Small intestine (tissue), 7 donors: ENCODE measurements around the gene MAN1A2. TPM values are rescaled to one million over a fixed set of nuclear protein-coding genes. Genes with fewer than 3 reads are reported as not detected.

Experiments used
- DNase-seq, 2 donors: peaks; one replicate each; pipeline versions ENCODE4 v3.0.0 to v3.0.0-alpha.2; 2013
- FAIRE-seq: peaks from 2 replicates; lab custom pipeline; 2012; peaks lifted over from hg19 to GRCh38; lab: Jason Lieb, UNC
- H3K27ac ChIP-seq, 3 donors: one replicate each; pipeline ENCODE4 v1.5.1; 2013; ENCODE audit warnings: low read length in 2 of 3, mild to moderate bottlenecking in 2 of 3, control low read depth in 1 of 3, inconsistent platforms in 1 of 3, low read depth in 1 of 3, moderate library complexity in 1 of 3
- H3K27me3 ChIP-seq, 3 donors: one replicate each; pipeline ENCODE4 v1.6.1; 2013; ENCODE audit warnings: low read length in 3 of 3, inconsistent platforms in 1 of 3; ENCODE audit not compliant: control insufficient read depth in 3 of 3, insufficient read depth in 3 of 3
- H3K36me3 ChIP-seq, 3 donors: one replicate each; pipeline ENCODE4 v1.6.1; 2013; ENCODE audit warnings: low read length in 3 of 3, inconsistent platforms in 1 of 3, low read depth in 1 of 3, mild to moderate bottlenecking in 1 of 3, moderate library complexity in 1 of 3; ENCODE audit not compliant: control insufficient read depth in 3 of 3, insufficient read depth in 2 of 3
- H3K4me1 ChIP-seq, 3 donors: one replicate each; pipeline ENCODE4 v1.6.1; 2013; ENCODE audit warnings: low read length in 2 of 3, inconsistent platforms in 1 of 3, low read depth in 1 of 3, mild to moderate bottlenecking in 1 of 3, moderate library complexity in 1 of 3; ENCODE audit not compliant: control insufficient read depth in 3 of 3, insufficient read depth in 2 of 3
- H3K4me3 ChIP-seq, 3 donors: one replicate each; pipeline ENCODE4 v1.5.1; 2013; ENCODE audit warnings: low read length in 3 of 3, control low read depth in 1 of 3, inconsistent platforms in 1 of 3, low read depth in 1 of 3, mild to moderate bottlenecking in 1 of 3, moderate library complexity in 1 of 3
- H3K9me3 ChIP-seq, 2 donors: one replicate each; pipeline ENCODE4 v1.6.1; 2013; ENCODE audit warnings: low read depth in 1 of 2, low read length in 1 of 2; ENCODE audit not compliant: control insufficient read depth in 2 of 2, insufficient read depth in 1 of 2
- WGBS, 3 donors: extraction: QIAGEN DNeasy Blood & Tissue Kit; methylation state at CpG; one replicate each; pipeline ENCODE4 v1.1.7; 2013; 5-methylcytosine and 5-hydroxymethylcytosine counted together
- polyA plus RNA-seq, 4 donors: library from polyadenylated mRNA; stranded (reverse) in 3 of 4; unstranded in 1 of 4; fragments of 200-250 nt in 3 of 4; fragments of 120-200 nt in 1 of 4; gene quantifications; one replicate each; pipeline versions ENCODE4 v1.2.1 to v1.2.3, GENCODE V29; 2013
- donor health status: healthy with polysubstance abuse.
- donor health status: control.
- donor health status: control.
- donor health status: Bipolar disorder and iron deficiency.
- donor health status: healthy.

The MAN1A2 gene
- polyA plus RNA-seq, 4 donors = 3.5 to 29.1 (median 8.2) TPM

DNA sequence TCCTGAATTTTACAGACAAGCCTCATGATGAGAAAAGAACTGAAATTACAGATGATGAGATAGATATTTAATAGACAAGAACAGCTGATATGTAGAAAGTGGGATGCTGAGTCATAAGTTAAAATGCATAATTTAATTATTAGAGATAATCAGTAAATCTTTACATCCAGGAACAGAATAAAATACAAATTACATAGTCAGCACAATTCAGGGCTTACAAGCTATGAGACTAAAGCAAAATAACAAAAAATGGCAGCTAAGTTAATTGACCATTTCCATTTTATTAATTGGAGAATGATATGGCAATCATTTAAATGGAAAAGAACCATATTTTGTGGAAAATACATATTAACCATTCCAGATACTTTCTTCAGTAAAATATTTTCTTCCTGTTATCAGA is 40.2 kb upstream of the MAN1A2 start:
- DNase-seq = no peak
- Histone ChIP-seq H3K36me3 (no peaks in the 10 kb centered on the region), H3K4me1 (peaks cover 0 to 5% (median 0%) of the 10 kb centered on the region in 3 donors), H3K9me3 (no peaks in the 10 kb centered on the region), H3K4me3 (no peak overlapping the region), H3K27me3 (no peaks in the 10 kb centered on the region), H3K27ac (no peak overlapping the region)
- FAIRE-seq = no peak

DNA sequence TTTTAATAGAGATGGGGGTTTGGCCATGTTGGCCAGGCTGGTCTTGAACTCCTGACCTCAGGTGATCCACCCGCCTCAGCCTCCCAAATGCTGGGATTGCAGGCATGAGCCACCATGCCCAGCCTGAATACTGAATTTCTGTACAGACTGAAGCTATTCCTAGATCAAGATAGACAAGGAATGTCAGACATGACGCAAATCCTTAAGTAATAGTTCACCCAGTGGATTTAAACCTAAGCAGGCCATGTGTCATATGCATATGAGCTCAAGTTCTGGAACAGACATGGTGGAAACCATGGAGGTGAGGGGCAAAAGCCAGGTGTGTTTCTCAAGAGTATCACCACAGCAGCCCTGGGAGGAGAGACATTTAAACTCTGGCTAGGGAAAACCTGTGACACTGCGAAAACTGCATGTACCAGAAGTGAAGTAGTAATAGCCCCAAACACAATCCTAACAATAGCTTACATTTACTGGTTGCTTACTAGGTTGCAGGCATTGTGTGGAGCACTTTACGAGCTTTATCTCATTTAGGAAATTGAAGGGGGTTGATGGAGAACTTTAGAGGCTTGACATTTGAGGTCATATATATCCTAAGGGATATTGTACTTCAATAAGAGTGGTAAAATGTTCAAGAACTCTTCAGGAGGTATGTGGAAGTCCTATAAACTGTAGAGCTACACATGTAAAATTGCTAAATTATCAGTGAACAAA is 31.7 kb upstream of the MAN1A2 start:
- Histone ChIP-seq H3K4me3 (no peak overlapping the region), H3K27ac (no peak overlapping the region), H3K4me1 (peaks cover 0 to 7% (median 0%) of the 10 kb centered on the region in 3 donors), H3K9me3 (no peaks in the 10 kb centered on the region), H3K36me3 (no peaks in the 10 kb centered on the region), H3K27me3 (no peaks in the 10 kb centered on the region)
- WGBS, 3 donors = 90 to 92% (median 91%) methylated on average over 4 of the region's 4 CpGs
- no peak for FAIRE-seq
- no peak for DNase-seq

GRCh38 chr1:117336088-117336817 is 31.0 kb upstream of the MAN1A2 start:
- no peaks in the 10 kb centered on the region for H3K9me3 ChIP-seq
- WGBS, 3 donors = 36 to 48% (median 39%) methylated on average over 2 of the region's 2 CpGs
- H3K27me3 ChIP-seq = no peaks in the 10 kb centered on the region
- no peak overlapping the region for H3K4me3 ChIP-seq
- H3K27ac ChIP-seq = no peak overlapping the region
- peaks cover 0 to 12% (median 2%) of the 10 kb centered on the region in 3 donors for H3K4me1 ChIP-seq
- no peak for FAIRE-seq
- no peaks in the 10 kb centered on the region for H3K36me3 ChIP-seq
- DNase-seq = no peak

GRCh38 chr1:117339866-117340700 is 27.2 kb upstream of the MAN1A2 start:
- H3K27ac ChIP-seq = peak overlapping the region in 1 of 3 donors; percentile 82

DNA sequence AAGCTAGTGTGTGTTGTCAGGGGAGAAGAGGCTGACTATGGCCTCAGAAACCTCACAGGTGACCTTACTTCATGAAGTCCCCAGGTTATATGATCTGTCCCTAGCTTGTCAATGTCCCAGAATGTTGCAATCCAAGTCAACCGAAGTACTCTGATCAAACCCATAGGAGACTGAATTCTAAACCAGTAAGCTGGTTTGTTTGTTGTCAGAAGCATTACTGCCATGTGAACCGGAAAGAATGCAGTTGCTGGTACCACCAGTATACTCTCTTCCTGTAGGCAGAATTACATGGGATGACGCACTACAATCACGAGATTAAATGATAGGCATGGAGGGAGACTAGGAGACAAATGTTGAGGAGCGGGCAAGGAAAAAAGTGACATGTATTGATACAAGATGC is 26.1 kb upstream of the MAN1A2 start:
- DNase-seq (no peak), FAIRE-seq (no peak)
- Histone ChIP-seq H3K4me3 (no peak overlapping the region), H3K4me1 (peaks cover 0 to 12% (median 2%) of the 10 kb centered on the region in 3 donors), H3K9me3 (no peaks in the 10 kb centered on the region), H3K27ac (no peak overlapping the region), H3K36me3 (no peaks in the 10 kb centered on the region), H3K27me3 (peaks cover 0 to 2% (median 0%) of the 10 kb centered on the region in 3 donors)
- 88 to 93% (median 91%) methylated on average over 5 of the region's 5 CpGs for WGBS, 3 donors

More at GRCh38 chr1:117339866-117340700, 27.2 kb upstream of the MAN1A2 start:
- no peaks in the 10 kb centered on the region for H3K36me3 ChIP-seq
- H3K4me3 ChIP-seq = no peak overlapping the region
- FAIRE-seq (no peak), DNase-seq (peak; percentile 89 to 91)
- peaks cover 0 to 12% (median 2%) of the 10 kb centered on the region in 3 donors for H3K4me1 ChIP-seq
- WGBS, 3 donors = 21 to 47% (median 37%) methylated on average over 6 of the region's 6 CpGs
- peaks cover 0 to 2% (median 0%) of the 10 kb centered on the region in 3 donors for H3K27me3 ChIP-seq
- no peaks in the 10 kb centered on the region for H3K9me3 ChIP-seq

DNA sequence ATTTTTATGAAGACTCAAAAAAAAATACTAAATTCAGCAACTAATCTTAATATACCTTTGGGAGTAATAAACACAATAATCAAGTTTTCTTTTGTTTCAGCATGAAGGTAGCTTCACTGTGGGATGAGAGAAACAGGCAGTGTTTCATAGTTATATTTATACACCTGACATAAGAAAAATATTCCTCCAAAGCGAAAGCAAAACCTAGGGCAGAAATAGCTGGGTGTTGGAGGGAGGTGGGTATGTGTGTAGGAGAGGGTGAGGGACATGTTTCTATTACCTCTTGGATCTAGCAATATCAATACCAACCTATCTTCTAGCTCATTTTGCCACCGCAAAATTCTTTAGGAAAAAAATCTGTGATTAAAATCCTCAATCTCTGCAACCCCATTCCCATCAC is 24.9 kb upstream of the MAN1A2 start:
- Histone ChIP-seq H3K4me1 (peaks cover 0 to 12% (median 2%) of the 10 kb centered on the region in 3 donors), H3K27me3 (peaks cover 0 to 2% (median 0%) of the 10 kb centered on the region in 3 donors), H3K9me3 (no peaks in the 10 kb centered on the region), H3K4me3 (no peak overlapping the region), H3K36me3 (no peaks in the 10 kb centered on the region), H3K27ac (no peak overlapping the region)
- DNase-seq = peak; percentile 39 to 50
- FAIRE-seq = no peak
- 37 to 66% (median 42%) methylated on average over 2 of the region's 2 CpGs for WGBS, 3 donors

GRCh38 chr1:117346206-117346928 is 20.9 kb upstream of the MAN1A2 start:
- 69 to 73% (median 72%) methylated on average over 4 of the region's 4 CpGs for whole genome bisulfite sequencing, 3 donors
- H3K4me3 ChIP-seq = no peak overlapping the region
- DNase-seq (no peak), FAIRE-seq (no peak)
- H3K9me3 ChIP-seq = no peaks in the 10 kb centered on the region
- no peak overlapping the region for H3K27ac ChIP-seq
- peaks cover 0 to 2% (median 0%) of the 10 kb centered on the region in 3 donors for H3K27me3 ChIP-seq
- no peaks in the 10 kb centered on the region for H3K36me3 ChIP-seq
- no peaks in the 10 kb centered on the region for H3K4me1 ChIP-seq
